IPS-15b (cell line): ENCODE data around the gene AHRR.

ENCODE experiments used
- H3K27me3 ChIP-seq: one replicate; pipeline ENCODE4 v1.6.1; 2013; ENCODE audit warnings: low read length; ENCODE audit not compliant: control insufficient read depth, insufficient read depth
- H3K36me3 ChIP-seq: one replicate; pipeline ENCODE4 v1.6.1; 2013; ENCODE audit warnings: low read length; ENCODE audit not compliant: control insufficient read depth, insufficient read depth
- H3K4me1 ChIP-seq: one replicate; pipeline ENCODE4 v1.6.1; 2013; ENCODE audit warnings: mild to moderate bottlenecking, low read length; ENCODE audit not compliant: control insufficient read depth, insufficient read depth
- H3K4me3 ChIP-seq: one replicate; pipeline ENCODE4 v1.5.1; 2013; ENCODE audit warnings: low read depth, low read length
- H3K9ac ChIP-seq: one replicate; pipeline ENCODE4 v1.6.1; 2013; ENCODE audit warnings: low read depth, mild to moderate bottlenecking, low read length
- H3K9me3 ChIP-seq: one replicate; pipeline ENCODE4 v1.6.1; 2013; ENCODE audit warnings: mild to moderate bottlenecking, low read length; ENCODE audit not compliant: control insufficient read depth, insufficient read depth

AHRR gene

DNA sequence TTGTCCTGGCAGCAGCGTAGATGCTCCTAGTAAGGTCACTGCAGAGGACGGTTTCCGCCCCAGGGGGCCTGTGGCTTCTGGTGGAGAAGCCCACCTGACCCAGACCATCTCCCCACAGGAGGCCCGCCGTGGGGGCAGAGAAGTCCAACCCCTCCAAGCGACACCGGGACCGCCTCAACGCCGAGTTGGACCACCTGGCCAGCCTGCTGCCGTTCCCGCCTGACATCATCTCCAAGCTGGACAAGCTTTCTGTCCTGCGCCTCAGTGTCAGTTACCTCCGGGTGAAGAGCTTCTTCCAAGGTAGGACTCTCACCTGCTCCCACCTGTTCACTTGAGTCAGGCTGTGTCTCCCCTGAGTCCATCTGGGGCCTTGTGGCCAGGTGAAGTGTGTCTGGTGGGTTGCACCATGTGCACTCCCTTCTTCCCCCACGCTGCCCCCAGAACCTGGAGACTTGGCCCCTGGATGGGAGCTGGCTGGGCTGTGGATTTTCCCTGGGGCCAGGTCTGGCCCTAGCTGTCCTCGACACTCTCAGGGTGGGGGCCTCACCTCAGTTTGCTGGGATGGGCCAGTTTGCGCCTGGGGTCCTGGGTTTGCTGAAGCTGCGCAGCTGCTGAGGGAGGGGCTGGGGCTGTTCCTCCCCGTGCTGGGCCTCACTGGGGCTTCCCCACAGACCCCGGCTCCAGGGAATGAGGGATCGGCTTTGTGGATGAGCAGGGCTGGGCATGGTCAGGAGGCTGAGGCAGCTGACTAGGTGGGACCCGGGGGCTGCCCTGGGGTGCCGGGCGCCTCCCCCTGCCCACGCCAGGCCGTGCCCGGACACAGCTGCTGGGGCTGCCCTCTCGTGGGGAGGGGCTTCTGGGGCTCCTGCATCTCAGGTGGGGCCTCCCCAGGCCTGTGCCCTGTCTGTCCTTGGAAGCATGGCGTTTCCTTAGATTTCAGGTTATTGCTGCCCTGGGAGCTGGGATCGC lies 32.4 kb downstream of the AHRR start:
- H3K9me3 ChIP-seq, result no peaks in the 10 kb centered on the region
- no peak overlapping the region for H3K4me3 ChIP-seq
- peaks cover 2% of the 10 kb centered on the region for H3K4me1 ChIP-seq
- H3K27me3 ChIP-seq, result no peaks in the 10 kb centered on the region
- H3K36me3 ChIP-seq, result no peaks in the 10 kb centered on the region
- no peak overlapping the region for H3K9ac ChIP-seq

DNA sequence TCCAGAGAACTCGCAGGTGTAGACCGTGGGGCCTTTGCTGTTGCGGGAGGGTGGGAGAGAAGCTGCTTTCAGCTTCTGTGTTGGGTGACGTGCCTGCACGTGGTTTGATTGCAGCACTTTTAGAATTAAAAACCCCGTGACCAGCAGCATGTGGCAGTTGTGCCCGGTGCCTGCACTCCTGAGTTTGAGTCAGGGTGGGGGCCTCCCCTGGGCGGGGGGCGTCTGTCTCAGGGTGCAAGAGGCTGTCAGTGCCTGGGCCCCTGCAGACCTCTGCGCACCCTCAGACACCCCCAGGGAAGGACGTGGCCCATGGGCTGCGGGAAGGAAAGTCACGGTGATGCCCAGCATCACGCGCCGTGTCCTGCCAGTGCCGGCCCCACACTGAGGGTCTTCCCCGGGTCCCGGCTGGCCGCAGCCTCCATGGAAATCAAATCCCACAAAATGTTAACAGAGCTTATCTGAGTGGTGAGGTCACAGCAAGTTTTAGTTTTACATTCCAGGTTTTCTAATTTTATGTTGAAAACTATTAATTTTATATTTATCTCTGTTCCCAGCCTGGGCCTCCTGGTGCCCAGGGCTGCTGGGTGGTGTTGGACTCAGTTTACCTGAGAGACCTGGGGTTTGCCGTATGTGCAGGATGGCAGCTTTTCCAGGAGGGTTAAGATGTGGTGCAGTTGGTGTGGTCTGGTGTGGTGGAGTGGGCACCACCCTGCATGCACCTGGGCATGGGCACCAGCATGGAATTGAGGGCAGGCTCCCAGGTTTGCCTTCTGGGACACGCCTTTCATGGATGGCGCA lies 33.3 kb downstream of the AHRR start:
- Histone ChIP-seq H3K27me3 (no peaks in the 10 kb centered on the region), H3K9ac (no peak overlapping the region), H3K9me3 (no peaks in the 10 kb centered on the region), H3K4me3 (no peak overlapping the region), H3K36me3 (no peaks in the 10 kb centered on the region), H3K4me1 (peaks cover 1% of the 10 kb centered on the region)

DNA sequence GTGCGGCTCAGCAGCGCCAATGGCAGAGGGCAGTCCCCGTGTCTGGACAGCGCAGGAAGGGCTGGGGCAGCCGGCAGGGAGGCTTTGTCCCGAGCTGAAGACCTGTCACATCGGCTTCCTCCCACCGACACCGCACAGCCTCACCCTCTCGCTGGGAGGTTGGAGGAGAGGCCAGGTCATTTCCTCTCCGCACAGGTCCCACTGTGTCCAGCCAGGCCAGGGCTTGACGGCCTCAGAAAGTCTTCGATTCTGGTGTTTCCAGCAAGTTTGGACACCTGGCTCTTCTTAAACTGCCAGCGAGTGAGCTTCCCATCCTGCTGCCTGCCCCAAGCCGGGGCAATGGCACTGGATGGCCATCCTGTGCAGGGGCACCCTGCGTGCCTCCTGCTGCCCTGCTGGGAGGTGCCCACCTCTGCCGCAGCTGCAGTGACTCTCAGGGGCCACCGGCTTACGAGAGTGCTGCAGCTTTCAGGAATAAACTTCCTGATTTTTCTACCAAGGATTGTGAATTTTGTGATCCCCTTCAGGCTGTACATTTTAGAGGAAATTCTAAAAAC lies 33.9 kb downstream of the AHRR start:
- no peaks in the 10 kb centered on the region for H3K4me1 ChIP-seq
- H3K9ac ChIP-seq, result no peak overlapping the region
- H3K9me3 ChIP-seq, result no peaks in the 10 kb centered on the region

DNA sequence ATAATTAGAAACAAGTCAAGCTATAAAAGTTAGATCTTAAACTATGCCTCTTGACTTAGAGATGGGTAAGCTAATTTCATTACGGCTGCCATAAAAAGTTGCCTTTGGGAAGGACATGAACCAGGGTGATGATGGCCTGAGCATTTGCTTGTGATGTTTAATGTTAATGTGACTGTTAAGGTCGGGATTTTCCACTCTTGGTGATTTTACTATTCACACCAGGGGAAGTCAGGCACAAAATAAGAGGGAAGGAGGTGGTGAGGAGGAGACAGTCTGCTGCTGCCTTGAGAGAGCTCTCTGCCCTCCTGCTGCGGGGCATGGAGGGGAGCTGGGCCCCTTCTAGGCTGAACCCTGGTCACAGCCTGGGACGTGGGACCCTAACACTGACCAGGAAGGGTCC lies 34.4 kb downstream of the AHRR start:
- Histone ChIP-seq H3K4me1 (no peaks in the 10 kb centered on the region), H3K36me3 (no peaks in the 10 kb centered on the region), H3K27me3 (no peaks in the 10 kb centered on the region), H3K9ac (no peak overlapping the region), H3K4me3 (no peak overlapping the region), H3K9me3 (no peaks in the 10 kb centered on the region)

More for the DNA sequence above, 33.9 kb downstream of the AHRR start:
- Histone ChIP-seq H3K27me3 (no peaks in the 10 kb centered on the region), H3K4me3 (no peak overlapping the region), H3K36me3 (no peaks in the 10 kb centered on the region)

DNA sequence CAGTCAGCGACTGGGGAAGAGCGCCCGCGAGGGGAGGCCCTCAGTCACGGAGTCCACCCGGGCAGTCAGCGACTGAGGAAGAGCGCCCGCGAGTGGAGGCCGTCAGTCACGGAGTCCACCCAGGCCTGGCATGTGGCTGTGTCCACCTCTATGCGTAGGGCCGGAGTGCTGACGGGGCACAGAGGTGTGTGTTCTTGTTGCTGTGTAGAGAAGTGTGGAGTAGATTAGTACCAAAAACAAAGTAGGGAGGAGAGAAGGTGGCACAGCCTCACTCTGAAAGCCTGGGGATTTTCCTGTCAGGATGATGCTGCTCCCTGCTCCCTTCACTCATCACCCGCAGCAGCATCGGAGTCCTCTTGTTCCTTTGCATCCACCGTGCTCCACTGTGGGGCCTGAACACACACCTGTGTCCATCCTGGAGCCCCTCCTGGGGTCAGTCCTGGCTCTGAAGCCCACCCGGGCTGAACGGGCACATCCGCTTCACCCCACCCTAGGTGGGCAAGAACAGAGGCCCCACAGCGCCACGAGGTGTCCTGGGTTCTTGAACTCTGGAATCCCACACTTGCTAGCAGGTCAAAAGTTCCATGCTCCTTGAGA lies 37.9 kb downstream of the AHRR start:
- H3K36me3 ChIP-seq, result no peaks in the 10 kb centered on the region
- H3K9me3 ChIP-seq, result no peaks in the 10 kb centered on the region
- no peaks in the 10 kb centered on the region for H3K4me1 ChIP-seq
- H3K4me3 ChIP-seq, result no peak overlapping the region
- H3K9ac ChIP-seq, result no peak overlapping the region
- no peaks in the 10 kb centered on the region for H3K27me3 ChIP-seq

DNA sequence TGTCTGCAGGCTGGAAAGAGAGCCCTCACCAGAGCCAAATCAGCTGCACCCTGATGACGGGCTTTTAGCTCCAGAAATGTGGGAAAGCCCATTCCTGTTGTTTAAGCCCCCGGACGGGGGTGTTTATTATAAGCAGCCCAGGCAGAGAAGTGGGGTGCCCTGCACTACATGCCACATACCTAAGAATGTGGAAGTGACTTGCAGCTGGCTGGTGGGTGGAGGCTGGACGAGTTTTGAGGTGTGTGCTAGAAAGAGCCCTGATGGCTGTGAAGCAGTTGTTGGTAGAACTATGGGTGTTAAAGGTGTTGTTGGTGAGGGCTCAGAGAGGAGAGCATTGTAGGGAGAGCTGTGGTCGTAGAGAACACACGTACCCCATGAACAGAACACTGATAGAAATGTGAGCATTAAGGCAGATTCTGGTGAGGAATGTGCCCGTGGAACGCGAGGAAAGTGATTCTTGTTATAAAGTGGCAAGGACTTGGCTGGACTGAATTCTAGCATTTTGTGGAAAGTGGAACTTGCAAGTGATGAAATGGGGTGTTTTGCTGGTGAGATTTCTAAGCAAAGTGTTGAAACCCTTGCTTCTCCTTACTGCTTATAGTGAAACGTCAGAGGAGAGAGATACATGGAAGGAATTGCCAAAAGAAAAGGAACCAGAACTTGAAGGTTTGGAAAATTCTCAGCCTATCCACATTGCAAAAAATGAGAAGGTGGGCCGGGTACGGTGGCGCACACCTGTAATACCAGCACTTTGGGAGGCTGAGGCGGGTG lies 38.9 kb downstream of the AHRR start:
- Histone ChIP-seq H3K9me3 (no peaks in the 10 kb centered on the region), H3K27me3 (no peaks in the 10 kb centered on the region), H3K36me3 (no peaks in the 10 kb centered on the region), H3K9ac (no peak overlapping the region), H3K4me3 (no peak overlapping the region), H3K4me1 (no peaks in the 10 kb centered on the region)

DNA sequence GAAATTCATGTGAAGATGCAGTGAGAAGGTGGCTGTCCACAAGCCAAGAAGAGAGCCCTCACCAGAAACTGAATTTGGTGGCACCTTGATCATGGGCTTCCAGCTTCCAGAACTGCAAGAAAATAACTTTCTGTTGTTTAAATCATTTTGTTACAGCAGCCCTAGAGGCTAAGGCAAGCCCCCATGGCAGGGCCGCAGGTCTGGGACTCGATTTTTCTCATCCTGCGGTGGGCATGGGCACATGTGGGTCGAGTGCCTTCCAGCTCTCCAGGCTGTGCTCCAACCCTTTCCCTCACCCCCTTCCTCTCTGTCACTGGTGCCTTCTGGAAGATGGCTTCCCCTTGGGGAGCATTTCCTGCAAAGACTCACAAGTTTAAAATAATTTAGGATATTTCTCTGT lies 40.7 kb downstream of the AHRR start:
- Histone ChIP-seq H3K9me3 (no peaks in the 10 kb centered on the region), H3K9ac (no peak overlapping the region), H3K36me3 (no peaks in the 10 kb centered on the region)

DNA sequence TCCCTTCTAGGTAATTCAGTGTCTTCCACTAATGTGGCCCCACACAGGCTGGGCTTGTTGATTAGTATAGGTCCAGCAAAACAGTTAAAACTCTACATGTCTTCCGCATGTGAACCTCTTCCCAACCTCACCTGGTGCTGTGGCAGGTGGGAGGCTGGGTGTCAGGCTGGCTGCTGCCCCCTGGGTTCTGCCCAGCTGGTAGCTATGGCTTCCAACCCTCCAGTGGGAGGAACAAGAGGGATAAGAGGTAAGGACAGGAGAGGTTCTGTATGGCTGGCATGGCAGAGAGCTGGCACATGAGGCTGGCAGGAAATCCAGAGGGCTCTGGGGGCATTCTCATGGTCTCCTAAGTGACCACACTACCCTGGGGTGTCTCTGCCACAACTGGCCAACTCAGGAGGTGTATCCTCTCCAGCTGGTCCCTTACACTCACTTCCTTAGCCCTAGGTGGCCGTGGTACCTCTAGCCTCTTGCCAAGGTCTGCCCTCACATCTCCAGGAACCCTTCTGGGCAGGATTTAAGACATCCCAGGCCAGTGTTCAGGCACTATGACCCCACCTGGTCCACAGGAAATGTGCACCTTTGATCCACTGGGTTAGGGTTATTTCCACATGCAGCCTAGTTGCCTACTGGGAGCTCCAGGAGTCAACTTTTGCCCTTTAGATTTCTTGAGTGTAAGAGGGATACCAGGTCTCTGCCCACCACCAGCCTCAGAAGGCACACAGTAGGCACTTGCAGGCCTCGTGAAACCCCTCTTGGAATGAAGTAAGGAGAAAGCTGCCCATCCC lies 41.7 kb downstream of the AHRR start:
- Histone ChIP-seq H3K27me3 (no peaks in the 10 kb centered on the region), H3K4me1 (no peaks in the 10 kb centered on the region), H3K4me3 (no peak overlapping the region), H3K9ac (no peak overlapping the region), H3K36me3 (no peaks in the 10 kb centered on the region), H3K9me3 (no peaks in the 10 kb centered on the region)

More for the DNA sequence above, 40.7 kb downstream of the AHRR start:
- H3K4me3 ChIP-seq, result no peak overlapping the region
- no peaks in the 10 kb centered on the region for H3K4me1 ChIP-seq
- H3K27me3 ChIP-seq, result no peaks in the 10 kb centered on the region

DNA sequence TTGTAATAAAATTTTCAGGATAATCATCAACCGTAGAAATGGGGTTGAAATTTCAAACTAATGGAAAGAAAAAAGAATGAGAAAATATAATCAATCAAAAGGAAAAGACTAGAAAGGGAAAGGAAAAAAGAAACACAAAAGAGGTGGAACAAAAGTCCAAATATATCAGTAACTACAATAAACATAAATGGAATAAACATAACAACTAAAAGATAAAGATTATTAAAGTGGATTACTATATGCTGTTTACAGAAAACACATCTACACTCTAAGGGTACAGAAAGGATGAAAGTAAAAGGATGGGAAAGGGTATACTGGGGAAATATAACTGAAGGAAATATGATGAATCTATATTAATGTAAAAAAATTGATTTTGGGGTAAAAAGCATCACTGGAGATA lies 43.0 kb downstream of the AHRR start:
- Histone ChIP-seq H3K4me1 (no peaks in the 10 kb centered on the region), H3K36me3 (no peaks in the 10 kb centered on the region), H3K9ac (no peak overlapping the region), H3K4me3 (no peak overlapping the region), H3K27me3 (no peaks in the 10 kb centered on the region), H3K9me3 (no peaks in the 10 kb centered on the region)

DNA sequence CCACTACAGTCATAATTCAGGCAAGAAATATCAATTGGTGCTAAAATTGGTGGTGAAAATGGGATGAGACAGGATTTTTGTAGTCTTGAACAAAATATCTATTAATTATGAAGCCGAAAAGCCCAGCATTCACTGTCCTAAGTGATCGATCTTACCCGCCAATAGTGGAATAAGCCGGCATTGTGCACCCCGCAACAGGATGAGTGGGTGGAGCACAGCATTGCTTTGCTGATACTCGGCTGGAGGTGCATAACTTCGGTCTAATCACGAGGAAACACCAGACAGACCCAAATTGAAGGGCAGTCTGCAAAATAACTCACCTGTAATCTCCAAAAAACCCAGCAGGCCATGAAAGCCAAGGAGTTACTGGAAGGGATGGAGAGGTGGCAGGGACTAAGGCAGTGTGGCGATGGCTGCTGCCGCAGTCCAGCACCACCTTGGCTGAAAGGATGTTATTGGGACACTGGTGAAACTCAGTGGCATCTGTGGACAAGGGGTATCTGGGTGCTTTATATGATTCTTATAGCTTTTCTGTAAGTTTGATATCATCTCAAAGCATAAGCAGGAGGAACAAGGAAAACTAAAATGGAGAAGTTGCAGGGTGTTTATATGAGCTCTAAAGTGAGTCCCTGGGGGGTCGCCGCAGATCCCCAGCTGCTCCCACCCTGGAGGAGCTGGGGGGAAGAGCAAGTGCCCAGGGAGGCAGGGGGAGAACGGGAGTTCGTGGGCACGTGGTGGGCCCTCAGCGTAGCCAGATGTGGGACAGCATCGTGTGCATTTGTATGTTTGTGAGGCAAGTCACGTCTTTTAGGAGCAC lies 45.2 kb downstream of the AHRR start:
- Histone ChIP-seq H3K4me3 (no peak overlapping the region), H3K9ac (no peak overlapping the region), H3K4me1 (no peaks in the 10 kb centered on the region), H3K36me3 (no peaks in the 10 kb centered on the region), H3K9me3 (no peaks in the 10 kb centered on the region), H3K27me3 (no peaks in the 10 kb centered on the region)
